Stimulated activated CD8-positive, alpha-beta memory T cell treated with anti-CD3 and anti-CD28 coated beads, Interleukin-7, amount 100 ng/mL, for 4 hours (primary cell): ENCODE results near the gene BASP1.
"Not testable (repeated sequence)": the region's sequence is repeated elsewhere in the genome, so short reads cannot be mapped to it uniquely, and the experiment has no call there.

ENCODE experiments used
- DNase-seq, 2 donors: peaks; one replicate each; pipeline ENCODE4 v3.0.0-alpha.2; 2020; ENCODE audit warnings: low read depth in 2 of 2

The BASP1 gene

GRCh38 chr5:17191574-17191973 is 25.9 kb upstream of the BASP1 start:
- not testable (repeated sequence) for DNase-seq

DNA sequence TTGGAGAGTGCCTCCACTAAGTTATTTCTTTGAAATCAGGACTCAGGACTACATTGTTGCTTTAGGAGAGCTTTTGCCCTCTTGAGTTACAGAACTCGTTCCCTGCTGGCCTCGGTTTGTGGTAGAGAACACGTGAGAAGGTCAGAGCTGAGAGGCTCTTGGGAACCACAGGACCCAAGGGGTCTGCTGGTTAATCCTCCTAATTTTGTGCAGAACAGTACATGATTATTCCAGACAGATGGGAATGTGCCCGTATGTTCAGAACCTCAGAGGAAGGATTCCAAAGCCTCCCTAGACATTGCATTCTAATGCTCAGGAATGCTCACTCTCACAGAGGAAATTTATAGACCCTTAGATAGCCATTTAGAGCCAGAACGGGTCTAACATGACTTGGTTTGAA is 25.2 kb upstream of the BASP1 start:
- no peak for DNase-seq

GRCh38 chr5:17196024-17196423 is 21.4 kb upstream of the BASP1 start:
- no peak for DNase-seq

DNA sequence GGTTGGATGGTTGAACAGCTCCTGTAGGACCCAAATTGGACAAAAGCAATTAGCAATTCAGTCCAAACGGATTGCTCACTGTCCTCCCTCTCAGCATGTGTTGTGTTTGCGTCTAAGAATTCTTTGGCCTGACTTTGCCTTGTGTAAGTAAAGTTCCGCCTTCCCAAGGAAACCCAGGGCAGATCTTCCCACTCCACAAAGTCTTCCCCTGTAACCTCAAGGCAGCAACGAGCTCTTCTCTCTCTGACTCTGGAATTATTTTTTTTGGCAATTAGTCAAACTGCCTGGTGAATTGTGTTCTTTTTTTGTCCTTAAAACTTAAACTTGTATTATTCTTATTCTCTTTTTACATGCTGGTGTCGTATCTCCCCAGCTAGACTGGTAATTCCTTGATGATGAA is 20.7 kb upstream of the BASP1 start:
- DNase-seq = no peak

DNA sequence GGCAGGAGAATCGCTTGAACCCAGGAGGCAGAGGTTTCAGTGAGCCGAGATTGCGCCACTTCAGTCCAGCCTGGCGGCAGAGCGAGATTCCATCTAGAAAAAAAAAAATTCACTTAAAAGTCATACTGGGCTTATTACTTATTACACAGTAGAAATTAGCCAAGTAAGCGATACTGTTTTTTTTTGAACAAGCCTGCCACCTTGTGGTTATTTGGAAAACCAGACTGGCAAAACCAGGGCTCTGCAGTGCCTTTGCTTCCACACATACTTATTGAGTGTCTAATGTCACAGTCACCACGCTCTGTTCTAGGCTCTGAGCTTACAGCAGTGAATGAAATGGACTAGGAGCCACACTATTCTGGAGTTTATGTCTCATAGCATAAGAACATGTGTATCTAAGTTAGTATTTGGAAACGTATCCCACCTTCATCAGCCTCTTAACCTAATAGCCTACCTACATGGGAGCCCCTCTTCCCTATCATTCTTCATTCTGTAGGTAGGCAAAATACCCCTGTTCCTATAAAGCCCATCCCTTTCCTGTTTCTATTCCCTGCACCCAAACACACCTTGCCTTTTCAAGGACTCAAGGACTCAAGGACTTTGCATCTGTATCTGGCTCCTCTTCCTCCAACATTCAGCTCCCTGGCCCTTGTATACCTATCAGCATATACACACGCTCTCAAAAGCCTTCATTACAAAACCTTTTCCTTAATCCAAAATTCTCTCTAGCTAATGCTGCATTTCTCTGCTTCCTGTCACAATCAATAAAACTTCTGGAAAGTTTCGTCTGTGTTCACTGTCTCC is 13.9 kb upstream of the BASP1 start:
- no peak for DNase-seq

DNA sequence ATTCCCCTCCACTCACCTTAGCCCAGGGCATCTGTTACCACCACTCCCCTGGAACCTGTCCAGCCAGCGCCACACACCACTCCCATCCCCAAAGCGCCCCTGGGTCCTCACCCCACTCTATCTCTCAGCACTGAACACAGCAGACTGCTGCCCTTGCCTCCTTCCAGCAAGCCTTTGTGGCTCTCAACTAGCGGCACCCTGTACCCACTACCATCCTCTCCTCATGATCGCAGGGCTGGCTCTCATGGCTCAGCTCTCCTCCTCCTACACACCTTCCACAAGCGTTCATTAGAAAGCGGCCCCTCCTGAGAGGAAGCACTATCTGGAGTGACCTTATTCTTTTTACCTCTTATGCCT is 13.3 kb upstream of the BASP1 start:
- DNase-seq = no peak

GRCh38 chr5:17206021-17206420 is 11.4 kb upstream of the BASP1 start:
- no peak for DNase-seq

DNA sequence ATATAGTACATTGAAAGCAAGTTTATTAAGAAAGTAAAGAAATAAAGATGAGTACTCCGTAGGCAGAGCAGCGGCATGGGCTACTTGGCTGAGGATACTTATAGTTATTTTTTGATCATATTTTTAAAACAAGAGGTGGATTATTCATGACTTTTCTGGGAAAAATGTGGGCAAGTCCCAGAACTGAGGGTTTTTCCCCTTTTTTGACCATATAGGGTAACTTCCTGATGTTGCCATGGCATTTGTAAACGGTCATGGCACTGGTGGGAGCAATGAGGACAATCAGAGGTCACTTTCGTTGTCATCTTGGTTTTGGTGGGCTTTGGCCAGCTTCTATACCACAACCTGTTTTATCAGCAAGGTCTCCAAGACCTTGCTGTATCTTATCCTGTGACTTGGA is 5.2 kb upstream of the BASP1 start:
- no peak for DNase-seq

DNA sequence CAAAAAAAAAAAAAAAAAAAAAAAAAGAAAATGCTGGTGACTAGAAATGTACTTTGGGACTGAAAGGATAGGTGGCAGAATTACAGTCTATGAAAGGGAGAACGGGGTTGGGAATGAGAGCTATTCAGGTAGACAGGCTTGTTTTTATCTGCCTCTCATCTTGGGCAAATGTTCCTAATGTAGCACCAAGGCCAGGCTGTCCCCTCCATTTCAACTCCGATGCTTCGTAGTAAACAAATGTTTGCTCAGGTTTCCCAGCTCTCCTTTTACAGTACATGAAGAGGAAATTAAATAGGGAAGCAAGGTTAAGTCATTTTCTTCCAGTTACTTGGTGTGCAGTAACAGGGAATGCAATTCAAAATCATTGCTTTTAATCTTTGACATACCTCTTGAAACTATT is 4.4 kb upstream of the BASP1 start:
- DNase-seq = no peak

GRCh38 chr5:17213938-17214337 is 3.5 kb upstream of the BASP1 start:
- DNase-seq = no peak

DNA sequence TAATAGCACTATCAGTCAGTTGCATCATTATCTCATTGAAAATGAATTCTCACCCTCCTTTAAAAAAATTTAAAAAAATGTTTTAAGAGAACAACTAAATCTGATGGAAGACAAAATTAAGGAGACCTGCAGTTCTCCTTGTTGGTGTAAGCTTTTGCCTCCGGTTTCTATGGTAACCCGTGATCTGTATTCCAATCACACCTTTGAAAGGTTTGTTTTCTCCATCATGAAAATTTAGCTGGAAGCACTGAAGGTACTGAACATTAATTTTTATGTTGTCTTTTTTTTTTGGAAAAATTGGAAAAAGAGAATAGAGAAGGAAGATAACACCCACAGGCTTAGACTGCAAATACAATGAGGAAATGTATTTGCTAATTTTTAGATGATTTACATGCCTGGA is 2.5 kb upstream of the BASP1 start:
- DNase-seq = no peak

DNA sequence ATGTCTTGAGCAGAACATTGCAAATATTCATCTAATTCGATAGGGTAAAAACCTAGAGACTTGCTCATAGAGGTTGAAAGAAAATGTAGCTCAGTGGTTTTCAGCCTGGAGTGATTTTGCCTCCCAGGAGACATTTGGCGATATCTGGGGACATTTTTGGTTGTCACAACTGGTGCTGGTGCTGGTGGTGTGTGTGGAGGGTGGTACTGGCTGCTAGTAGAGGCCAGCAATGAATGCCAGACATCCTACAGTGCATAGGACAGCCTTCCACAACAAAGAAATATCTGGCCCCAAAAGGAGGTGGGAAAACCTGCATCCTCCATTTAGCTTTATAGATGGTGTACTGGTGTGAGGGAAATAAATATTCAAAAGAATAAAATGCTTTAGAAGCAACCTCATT is 2.1 kb upstream of the BASP1 start:
- no peak for DNase-seq

- no peak for DNase-seq
These were observed 1.1 kb upstream of the BASP1 start for GRCh38 chr5:17216176-17216973.

DNA sequence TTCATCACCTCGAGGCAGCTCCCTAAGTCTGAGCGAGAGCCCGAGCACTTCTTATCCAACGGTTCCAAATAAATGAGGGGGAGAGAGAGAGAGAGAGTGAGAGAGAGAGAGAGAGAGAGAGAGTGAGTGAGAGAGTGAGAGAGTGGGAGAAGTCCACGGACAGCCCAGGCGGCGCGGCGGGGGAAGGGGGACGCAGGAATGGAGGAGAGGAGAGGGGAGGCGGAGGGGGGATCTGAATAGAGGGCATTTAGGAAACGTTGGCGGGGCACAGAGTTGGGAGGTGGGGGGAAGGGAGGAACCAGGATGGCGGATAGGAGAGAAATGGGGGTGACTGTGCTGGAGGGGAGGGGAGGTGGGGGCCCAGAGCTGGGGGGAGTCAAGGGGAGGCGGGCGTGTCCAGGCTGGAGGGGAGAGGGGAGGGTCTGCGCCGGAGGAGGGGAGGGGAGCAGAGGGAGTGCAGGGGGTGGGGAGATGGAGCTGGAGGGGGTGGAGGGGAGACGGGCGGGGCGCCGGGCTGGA is 398 bp upstream of the BASP1 start:
- DNase-seq = no peak

- no peak for DNase-seq
These were observed 1.0 kb downstream of the BASP1 start for GRCh38 chr5:17218353-17219005.

GRCh38 chr5:17219006-17219422 is 1.6 kb downstream of the BASP1 start:
- no peak for DNase-seq

DNA sequence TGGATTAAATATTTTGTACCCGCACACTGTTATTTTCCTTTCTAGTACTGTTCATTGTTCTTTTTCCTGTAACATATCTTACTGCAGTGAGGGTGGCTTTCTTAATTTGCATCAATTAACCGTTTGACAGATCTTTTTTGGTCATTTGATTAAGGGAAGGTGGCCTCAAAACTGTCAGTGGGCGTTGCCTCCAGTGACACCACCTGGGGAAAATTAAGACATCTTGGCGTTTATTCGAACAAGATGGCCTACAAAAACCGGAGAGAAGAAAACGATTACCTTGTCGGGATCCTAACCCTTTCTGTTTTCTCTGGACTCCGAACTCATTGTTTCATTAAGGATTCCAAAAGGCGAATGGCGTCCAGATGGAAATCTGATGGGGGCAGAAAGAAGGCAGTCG is 2.0 kb downstream of the BASP1 start:
- no peak for DNase-seq

DNA sequence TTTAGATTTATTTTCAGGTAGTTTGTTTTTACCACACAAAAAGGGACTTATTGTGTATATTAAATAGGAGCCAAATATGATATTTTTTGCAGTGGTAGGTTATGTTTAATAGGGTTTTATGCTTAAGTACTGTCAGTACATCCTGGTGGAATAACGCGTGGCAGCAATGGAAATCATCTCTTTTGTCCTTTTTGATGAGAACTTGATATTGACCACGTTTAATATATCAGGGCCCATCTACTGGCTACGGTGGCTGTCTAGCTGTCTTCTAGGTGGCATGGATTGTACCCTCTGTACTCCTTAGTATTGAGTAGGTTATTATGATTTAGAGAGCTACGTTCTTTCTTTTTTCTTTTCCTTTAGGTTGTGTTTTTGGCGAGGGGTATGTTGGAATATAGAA is 2.6 kb downstream of the BASP1 start:
- DNase-seq = no peak

- no peak for DNase-seq
These were observed 3.0 kb downstream of the BASP1 start for GRCh38 chr5:17220469-17220868.

DNA sequence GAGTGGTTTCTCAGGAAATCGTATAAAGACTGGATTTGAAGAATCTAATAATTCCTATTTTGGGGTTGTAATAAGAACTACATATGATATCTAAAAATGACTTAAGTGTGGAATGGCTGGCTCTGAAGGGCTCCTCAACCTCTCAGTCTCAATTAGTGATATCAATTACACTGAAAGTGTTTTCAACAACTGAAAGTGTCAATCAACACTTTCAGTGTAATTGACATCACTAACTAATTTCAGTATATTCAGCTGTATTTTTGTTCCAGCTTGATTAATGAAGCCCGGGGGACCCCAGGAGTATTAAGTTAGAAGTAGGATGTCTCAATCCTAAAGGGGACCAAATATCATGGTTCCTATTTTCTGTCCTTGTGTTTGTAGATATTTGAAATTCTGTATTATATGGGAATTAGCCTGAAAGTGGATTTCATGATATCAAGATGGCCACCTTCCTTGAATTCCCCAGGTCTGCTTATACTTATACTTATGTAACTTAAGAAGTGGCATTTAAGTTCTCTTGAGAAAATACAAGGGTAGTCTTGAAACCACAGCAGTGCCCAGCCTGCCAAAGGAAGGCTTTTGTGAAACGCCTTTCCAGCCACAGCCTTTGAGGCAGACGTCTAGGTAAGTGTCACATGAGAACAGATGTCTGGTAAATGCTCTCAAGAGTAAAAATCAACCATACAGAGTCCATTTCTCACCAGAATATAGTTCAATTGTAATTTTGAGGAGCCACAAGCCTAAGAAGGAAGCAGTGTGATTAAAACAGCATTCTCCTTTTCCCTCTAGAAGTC is 4.6 kb downstream of the BASP1 start:
- DNase-seq = no peak

GRCh38 chr5:17222664-17223063 is 5.2 kb downstream of the BASP1 start:
- no peak for DNase-seq
